Activated CD8-positive, alpha-beta memory T cell treated with anti-CD3 and anti-CD28 coated beads for 1 hour (primary cell): Measurements from ENCODE around the gene CORO2B.

Experiments
- DNase-seq, 2 donors: peaks; one replicate each; pipeline ENCODE4 v3.0.0-alpha.2; 2020; ENCODE audit warnings: low read depth in 1 of 2; ENCODE audit errors: extremely low read depth in 1 of 2

Gene CORO2B

GRCh38 chr15:68578980-68579935 lies at the start of gene CORO2B:
CORO2B (plus strand) TSS chr15:68578993; CDS start chr15:68579263, 270 bp downstream.
- no peak for DNase-seq

- DNase-seq: no peak
Observed at GRCh38 chr15:68531387-68532179, 47.2 kb upstream of the CORO2B start.

GRCh38 chr15:68536331-68537095 lies 42.3 kb upstream of the CORO2B start:
- no peak for DNase-seq

GRCh38 chr15:68537097-68537496 lies 41.7 kb upstream of the CORO2B start:
- no peak for DNase-seq

GRCh38 chr15:68537506-68537905 lies 41.3 kb upstream of the CORO2B start:
- DNase-seq: no peak

- DNase-seq: no peak
Observed at GRCh38 chr15:68538311-68538710, 40.5 kb upstream of the CORO2B start.

GRCh38 chr15:68541743-68542142 lies 37.0 kb upstream of the CORO2B start:
- DNase-seq: no peak

GRCh38 chr15:68542348-68542747 lies 36.4 kb upstream of the CORO2B start:
- DNase-seq: no peak

GRCh38 chr15:68542771-68543164 lies 36.0 kb upstream of the CORO2B start:
- no peak for DNase-seq

GRCh38 chr15:68543165-68544008 lies 35.4 kb upstream of the CORO2B start:
- no peak for DNase-seq

- DNase-seq: no peak
Observed at GRCh38 chr15:68546318-68546717, 32.5 kb upstream of the CORO2B start.

- no peak for DNase-seq
Observed at GRCh38 chr15:68548364-68548763, 30.4 kb upstream of the CORO2B start.

- DNase-seq: no peak
Observed at GRCh38 chr15:68550004-68550403, 28.8 kb upstream of the CORO2B start.

- peak; percentile 26 to 65 for DNase-seq
Observed at GRCh38 chr15:68550498-68551295, 28.1 kb upstream of the CORO2B start.

- DNase-seq: no peak
Observed at GRCh38 chr15:68551296-68551635, 27.5 kb upstream of the CORO2B start.

GRCh38 chr15:68552344-68552743 lies 26.4 kb upstream of the CORO2B start:
- DNase-seq: no peak

- no peak for DNase-seq
Observed at GRCh38 chr15:68552773-68553172, 26.0 kb upstream of the CORO2B start.

GRCh38 chr15:68553314-68553993 lies 25.3 kb upstream of the CORO2B start:
- no peak for DNase-seq
